GM21529 (cell line): ENCODE measurements around the gene PLA2G2D.
"Not testable (repeated sequence)": the region's sequence is repeated elsewhere in the genome, so short reads cannot be mapped to it uniquely, and the experiment has no call there.

ENCODE experiments used
- ATAC-seq: cut with Tn5 transposase; IDR thresholded peaks from one replicate; pipeline ENCODE4 v1.9.1; 2021; ENCODE audit not compliant: unreplicated experiment

PLA2G2D gene

GRCh38 chr1:20143318-20143717 is 24.0 kb upstream of the PLA2G2D start:
- no peak for ATAC-seq

- ATAC-seq, result no peak
Measured at GRCh38 chr1:20142001-20142710, 22.8 kb upstream of the PLA2G2D start.

- ATAC-seq, result no peak
Measured at GRCh38 chr1:20141466-20141865, 22.1 kb upstream of the PLA2G2D start.

GRCh38 chr1:20141001-20141400 is 21.7 kb upstream of the PLA2G2D start:
- ATAC-seq, result no peak

DNA sequence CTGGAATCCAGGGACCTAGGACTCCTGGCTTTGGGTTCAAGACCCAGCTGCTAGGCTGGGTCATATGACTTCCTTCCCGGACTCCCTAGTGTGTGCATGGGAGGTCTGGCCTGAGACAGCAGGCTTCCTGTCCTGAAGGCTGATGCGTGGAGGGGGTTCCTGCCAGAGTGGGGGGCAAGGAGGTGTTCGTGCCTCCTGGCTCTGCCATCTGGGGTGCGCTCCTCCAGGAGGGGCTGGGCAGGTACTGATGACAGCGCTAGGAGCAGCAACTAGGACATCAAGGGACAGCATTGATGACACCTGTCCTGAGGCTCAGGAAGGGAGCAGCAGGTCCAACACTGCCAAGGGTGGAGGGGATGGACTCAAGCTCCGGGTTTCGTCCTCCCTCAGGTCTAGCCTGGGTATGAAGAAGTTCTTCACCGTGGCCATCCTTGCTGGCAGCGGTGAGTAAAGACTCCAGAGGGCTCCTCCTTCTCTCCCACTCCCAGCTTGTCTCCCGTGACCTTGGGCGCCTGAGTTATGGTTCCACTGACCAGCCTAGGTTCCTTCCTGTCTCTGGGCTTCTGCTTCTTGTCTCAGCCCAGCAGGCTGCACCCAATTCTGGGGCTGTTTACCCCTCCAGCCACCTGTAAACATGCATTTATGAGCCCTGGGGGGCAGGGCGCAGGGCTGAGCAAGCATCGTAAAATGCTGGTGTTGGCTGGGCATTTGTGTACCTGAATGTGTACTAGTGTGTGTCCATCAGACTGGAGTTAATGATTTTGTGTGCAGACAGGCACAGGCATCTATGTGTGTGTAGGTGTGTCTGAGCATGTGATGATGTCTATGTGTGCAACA is 20.7 kb upstream of the PLA2G2D start:
- no peak for ATAC-seq

- ATAC-seq, result no peak
Measured at GRCh38 chr1:20138961-20139550, 19.7 kb upstream of the PLA2G2D start, which contains the start of gene PLA2G2F. Gene PLA2G2F, plus strand, starts transcription at chr1:20139323. Its CDS starts 105 bp downstream, at chr1:20139428.

DNA sequence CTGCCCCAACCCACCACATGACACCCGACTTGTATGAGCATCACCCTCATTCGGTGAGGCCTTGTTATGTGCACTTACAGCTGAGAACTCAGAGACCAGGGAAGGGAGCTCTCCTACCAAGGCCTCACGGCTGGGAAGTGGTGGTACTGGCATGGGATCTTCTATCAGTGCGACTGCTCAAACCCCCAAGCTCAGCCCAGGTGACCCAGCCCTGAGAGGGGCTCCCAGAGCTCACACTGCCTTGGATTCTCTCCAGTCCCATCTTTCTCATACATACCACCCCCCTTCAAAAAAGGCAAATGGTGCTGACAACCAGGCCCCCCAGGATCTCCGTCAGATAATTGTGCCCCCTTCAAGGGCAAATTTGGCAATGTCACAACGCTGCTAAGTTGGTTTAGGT is 19.0 kb upstream of the PLA2G2D start:
- ATAC-seq, result no peak

DNA sequence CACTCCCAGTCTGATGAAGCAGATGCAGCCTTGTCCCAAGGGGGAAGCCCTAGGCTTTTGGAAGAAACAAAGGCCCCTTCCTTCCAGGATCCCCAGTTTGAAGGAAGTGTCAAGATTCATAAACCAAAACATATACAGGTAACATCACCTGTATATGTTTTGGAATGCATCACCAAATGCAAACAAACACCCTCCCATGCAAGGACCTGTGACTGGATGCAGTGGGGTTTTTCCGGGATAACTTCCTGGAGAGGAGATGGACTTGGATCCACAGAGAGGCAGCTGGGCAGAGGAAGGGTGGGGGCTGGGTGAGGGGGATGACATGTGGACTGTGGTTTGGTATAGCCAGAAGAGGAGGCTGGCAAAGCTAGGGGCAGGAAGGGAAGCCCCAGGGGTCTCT is 18.3 kb upstream of the PLA2G2D start:
- ATAC-seq, result no peak

DNA sequence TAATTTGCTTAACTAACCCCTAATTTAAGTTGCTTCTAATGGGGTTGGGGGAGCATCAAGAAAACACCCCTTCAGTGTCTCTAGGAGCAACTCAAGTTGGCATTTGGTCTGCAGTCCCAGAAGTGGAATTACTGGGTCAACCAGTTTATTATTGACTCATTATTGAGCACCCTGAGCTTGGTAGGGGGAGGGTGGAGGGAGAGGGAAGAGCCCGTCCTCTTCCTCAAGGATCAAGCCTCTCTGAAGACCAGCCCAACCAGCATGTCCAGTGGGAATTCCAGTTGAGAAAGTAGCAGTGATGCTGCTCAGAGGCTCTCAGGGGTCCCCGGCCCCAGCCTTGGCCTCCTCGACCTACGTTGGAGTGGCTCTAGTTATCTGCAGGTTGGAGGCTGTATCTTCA is 17.7 kb upstream of the PLA2G2D start:
- no peak for ATAC-seq

DNA sequence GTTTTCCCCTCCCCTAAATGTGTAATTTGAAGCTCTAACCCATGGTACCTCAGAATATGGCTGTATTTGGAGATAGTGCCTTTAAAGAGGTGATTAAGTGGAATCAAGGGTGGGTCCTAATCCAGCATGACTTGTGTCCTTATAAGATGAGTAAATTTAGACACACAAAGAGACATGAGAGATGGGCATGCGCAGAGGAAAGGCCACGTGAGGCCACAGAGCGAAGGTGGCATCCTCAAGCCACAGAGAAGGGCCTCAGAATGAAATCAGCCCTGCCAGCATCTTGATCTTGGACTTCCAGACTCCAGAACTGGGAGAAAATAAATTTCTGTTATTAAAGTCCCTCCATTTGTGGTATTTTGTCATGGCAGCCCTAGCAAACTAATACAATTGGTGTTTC is 16.9 kb upstream of the PLA2G2D start:
- no peak for ATAC-seq

- ATAC-seq, result no peak
Measured at GRCh38 chr1:20134995-20135394, 15.7 kb upstream of the PLA2G2D start.

- ATAC-seq, result not testable (repeated sequence)
Measured at GRCh38 chr1:20130518-20130917, 11.2 kb upstream of the PLA2G2D start.

DNA sequence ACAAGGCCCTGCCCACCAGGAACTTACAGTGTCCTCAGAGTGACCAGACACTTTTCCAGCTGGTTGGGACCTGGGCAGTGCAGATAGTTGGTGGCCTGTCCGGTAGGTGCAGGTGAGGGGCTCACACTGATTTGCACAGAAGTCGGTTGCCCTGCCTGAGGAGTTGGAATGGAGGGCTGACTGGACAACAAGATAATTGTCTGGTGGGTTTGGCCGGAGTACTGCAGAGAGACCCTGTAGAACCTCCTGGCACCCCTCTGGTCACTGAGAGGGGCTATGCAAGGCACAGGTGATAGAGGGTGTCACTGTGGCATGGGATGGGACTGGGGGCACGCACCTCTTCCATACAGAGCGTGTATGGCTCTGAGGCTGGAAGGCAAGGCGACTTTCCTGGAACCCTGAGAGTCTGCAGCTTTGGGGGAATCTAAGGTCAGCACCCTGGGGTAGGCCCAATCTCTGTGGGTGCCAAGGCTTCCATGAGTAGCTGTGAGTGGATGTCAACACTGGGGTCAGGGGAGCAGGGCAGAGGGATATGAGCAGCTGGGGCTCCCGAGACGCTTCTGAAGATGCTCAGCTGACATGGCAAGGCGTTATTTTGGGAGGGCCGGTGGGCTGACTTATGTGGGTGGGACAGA is 7.6 kb upstream of the PLA2G2D start:
- no peak for ATAC-seq

DNA sequence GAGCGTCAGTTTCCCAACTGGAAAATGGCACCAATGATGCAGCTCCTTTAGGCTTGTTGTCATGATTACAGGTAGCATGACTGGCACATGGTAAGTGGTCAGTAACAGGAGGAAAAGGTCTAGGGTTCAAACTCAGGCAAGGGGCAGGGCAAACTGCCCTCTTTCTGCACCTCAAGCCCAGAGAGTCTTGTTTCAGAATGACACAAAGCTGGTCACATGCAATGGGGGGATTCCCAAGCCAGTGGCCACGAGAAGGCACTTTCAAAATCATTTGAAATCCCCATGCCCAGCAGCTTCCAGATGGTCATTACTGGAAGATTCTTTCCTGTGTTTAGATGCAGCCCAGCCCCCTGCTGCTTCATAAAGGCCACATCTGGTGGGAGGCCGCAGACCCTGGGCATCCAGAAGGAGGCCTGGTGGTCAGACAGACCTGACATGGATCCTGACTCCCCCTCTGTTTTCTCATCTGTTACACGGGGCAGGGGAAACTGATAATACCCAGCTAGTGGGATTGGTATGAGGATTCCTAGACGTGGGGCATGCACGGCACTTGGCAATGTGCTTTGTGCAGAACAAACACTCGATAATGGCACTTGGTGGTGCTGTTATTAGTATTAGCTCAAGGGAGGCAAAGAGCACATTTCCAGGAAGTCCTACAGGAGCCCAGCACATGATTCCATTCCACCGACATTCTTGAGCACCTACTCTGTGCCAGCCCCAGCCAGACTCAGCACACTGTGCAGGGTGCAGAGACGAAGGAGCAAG is 6.9 kb upstream of the PLA2G2D start:
- peak; percentile 63 for ATAC-seq

GRCh38 chr1:20125100-20125499 is 5.8 kb upstream of the PLA2G2D start:
- no peak for ATAC-seq

DNA sequence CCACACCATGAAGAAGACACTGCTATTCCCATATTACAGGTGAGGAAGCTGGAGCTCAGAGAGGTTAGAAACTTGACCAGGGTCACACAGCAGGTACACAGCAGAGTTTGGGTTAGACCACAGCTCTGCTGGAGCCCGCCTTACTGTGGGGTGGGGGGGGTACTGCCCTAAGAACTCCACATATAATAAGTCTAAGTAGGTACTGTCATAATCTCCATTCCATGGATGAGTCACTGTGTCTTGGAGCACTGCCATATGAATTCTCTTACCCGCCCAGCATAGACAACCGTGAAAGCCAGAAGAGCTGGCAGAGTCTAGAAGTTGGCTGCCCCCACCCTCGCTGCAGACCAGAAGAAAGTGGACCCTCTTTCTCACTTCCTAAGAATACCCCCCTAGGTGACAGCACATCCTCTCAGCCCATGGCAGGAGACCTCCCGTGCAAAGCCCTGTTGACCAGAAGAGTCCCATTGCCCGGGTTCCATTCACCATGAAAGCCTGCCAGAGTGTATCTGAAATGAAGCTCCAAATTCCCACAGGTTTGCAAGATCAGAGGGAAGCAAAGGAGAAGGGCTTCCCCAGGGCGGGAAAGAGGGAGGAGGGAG is 5.2 kb upstream of the PLA2G2D start:
- ATAC-seq, result no peak

DNA sequence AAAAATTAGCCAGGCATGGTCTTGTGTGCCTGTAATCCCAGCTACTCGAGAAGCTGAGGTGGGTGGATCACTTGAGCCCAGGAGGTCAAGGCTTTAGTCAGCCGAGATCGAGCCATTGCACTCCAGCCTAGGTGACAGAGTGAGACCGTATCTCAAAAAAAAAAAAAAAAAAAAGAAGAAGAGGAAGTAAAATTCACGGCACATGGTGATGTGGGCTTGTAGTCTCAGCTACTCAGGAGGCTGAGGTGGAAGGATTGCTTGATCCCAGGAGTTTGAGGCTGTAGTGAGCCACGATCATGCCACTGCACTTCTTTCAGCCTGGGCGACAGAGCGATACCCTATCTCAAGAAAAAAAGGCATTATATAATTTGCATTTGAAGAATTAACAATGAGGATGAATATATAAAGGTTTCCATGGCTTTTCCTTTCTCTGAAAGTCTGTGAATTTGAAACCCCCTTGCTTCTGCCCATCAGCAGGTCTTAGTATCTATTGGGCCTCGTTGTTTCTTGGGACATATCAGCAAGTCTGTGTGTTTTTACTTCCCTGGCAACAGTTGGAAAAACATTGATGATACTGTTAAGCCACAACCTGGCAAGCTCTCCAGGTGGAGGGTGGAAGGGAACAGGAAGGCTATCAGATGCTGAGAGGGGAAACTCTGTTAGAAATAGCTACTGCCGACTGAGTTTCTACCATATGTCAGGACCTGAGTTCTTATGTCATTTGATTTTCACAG is 4.6 kb upstream of the PLA2G2D start:
- no peak for ATAC-seq

- ATAC-seq, result no peak
Measured at GRCh38 chr1:20120796-20121195, 1.5 kb upstream of the PLA2G2D start.

DNA sequence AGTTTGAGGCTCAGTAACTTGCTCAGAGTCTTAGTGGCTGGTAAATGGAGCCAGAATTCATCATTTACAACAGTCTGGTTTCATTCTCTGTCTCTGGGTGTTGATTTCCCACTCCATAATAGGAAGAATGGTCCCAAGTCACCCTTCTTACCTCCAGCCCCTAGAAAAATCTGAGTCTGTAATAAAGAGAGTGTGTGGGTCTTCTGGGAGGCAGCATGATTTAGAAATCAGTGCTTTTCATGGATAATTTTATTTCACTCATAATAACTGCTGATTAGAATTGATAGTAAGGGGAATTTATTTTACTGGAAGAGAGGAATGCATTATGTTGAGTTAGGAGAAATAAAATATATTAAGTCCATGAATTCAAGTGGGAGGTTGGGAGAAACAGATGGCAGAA is 2.1 kb downstream of the PLA2G2D start:
- ATAC-seq, result no peak

DNA sequence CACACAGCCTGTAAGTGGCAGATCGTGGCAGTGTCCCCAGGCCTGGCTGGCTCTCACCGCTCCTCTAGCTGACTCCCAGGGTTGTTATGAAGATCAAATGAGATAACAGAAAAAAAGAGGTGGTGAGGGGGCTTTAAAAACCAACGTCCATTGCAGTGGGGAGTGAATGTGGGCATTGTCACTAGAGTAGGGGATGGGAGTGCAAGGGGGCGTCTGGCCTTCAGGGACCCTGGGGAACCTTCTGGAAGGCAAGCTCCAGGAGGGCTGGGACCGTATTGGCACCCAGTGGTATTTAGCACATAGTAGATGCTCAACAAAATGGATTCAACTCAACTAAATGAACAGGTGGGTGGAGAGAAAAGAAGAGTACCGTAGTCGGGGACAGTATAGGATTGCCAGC is 3.4 kb downstream of the PLA2G2D start:
- no peak for ATAC-seq
